ENCODE data around the gene ZNF296. TPM values are rescaled to one million over a fixed set of nuclear protein-coding genes. Genes with fewer than 3 reads are reported as not detected.
A peak's percentile ranks its signal among the peaks of the same experiment; 100 is the strongest.

ZNF296 gene
- total and polyA plus RNA-seq, 2 of the 13 experiments (the other 11 are each of a cell fraction or from before 2014, with no cell fraction given): 0.26 to 0.62 TPM

- TF ChIP-seq MLXIP (CRISPR knock-in tag; IDR thresholded peaks at IDR 0.05; ENCODE audit: borderline replicate concordance) (0 out of 2 replicates have a peak, but pooled peaks have one; percentile 42), TFE3 (CRISPR knock-in tag; IDR thresholded peaks at IDR 0.05) (peak; percentile 76), TOPORS (CRISPR knock-in tag; IDR thresholded peaks at IDR 0.05) (peak; percentile 61; the same call in 1 of the 2 replicates), CEBPB (IDR thresholded peaks at IDR 0.05; ENCODE audit: borderline replicate concordance, low read depth, low read length) (no peak), ZNF770 (CRISPR knock-in tag; IDR thresholded peaks at IDR 0.05) (0 out of 2 replicates have a peak, but pooled peaks have one; percentile 3), PITX1 (CRISPR knock-in tag; IDR thresholded peaks at IDR 0.05) (peak; percentile 26; the same call in 1 of the 2 replicates), ZHX2 (IDR thresholded peaks at IDR 0.05; ENCODE audit: low read depth) (0 out of 2 replicates have a peak, but pooled peaks have one; percentile 14), ZHX2 (CRISPR knock-in tag; IDR thresholded peaks at IDR 0.05; ENCODE audit: borderline replicate concordance) (no peak), ETV6 (CRISPR knock-in tag; conservative IDR thresholded peaks at IDR 0.05) (no peak), GPN1 (CRISPR knock-in tag; IDR thresholded peaks at IDR 0.05; ENCODE audit: borderline replicate concordance) (no peak), BRD4 (CRISPR knock-in tag; IDR thresholded peaks at IDR 0.05) (peak; percentile 79; the same call in 1 of the 2 replicates), ZBTB7B (CRISPR knock-in tag; IDR thresholded peaks at IDR 0.05) (peak; percentile 72), SNAPC2 (CRISPR knock-in tag; IDR thresholded peaks at IDR 0.05) (peak; percentile 70; the same call in 1 of the 2 replicates), ZBTB26 (CRISPR knock-in tag; IDR thresholded peaks at IDR 0.05; ENCODE audit: borderline replicate concordance) (no peak; the same call in 1 of the 2 replicates), GABPB1 (CRISPR knock-in tag; IDR thresholded peaks at IDR 0.05) (peak; percentile 25; the same call in 1 of the 2 replicates)
Observed at GRCh38 chr19:45045671-45046353, 30.5 kb downstream of the ZNF296 start (continued).
